Ovary (tissue), 3 donors: ENCODE results near the gene WRNIP1.

Experiments
- EP300 ChIP-seq: sonication (generic); formaldehyde crosslinking; IDR thresholded peaks from one replicate; pipeline ENCODE4 v1.6.1; 2017; ENCODE audit warnings: antibody characterized with exemption
- POLR2A ChIP-seq: fragments of 450-650 bp; IDR thresholded peaks from one replicate; pipeline ENCODE4 v1.6.1; 2017; ENCODE audit warnings: antibody characterized with exemption, mild to moderate bottlenecking, moderate library complexity
- TF ChIP-seq, protein P1 (sequence below), 3 donors: fragments of 450-650 bp in 2 of 3; fragments of 200-600 bp in 1 of 3; IDR thresholded peaks; one replicate each; pipeline versions ENCODE4 v1.5.1 to v1.8.0; 2016 to 2022; ENCODE audit warnings: antibody characterized with exemption in 3 of 3, mild to moderate bottlenecking in 1 of 3
- donor health status: DM: no; HTN: no; CAD: no.

DNA sequence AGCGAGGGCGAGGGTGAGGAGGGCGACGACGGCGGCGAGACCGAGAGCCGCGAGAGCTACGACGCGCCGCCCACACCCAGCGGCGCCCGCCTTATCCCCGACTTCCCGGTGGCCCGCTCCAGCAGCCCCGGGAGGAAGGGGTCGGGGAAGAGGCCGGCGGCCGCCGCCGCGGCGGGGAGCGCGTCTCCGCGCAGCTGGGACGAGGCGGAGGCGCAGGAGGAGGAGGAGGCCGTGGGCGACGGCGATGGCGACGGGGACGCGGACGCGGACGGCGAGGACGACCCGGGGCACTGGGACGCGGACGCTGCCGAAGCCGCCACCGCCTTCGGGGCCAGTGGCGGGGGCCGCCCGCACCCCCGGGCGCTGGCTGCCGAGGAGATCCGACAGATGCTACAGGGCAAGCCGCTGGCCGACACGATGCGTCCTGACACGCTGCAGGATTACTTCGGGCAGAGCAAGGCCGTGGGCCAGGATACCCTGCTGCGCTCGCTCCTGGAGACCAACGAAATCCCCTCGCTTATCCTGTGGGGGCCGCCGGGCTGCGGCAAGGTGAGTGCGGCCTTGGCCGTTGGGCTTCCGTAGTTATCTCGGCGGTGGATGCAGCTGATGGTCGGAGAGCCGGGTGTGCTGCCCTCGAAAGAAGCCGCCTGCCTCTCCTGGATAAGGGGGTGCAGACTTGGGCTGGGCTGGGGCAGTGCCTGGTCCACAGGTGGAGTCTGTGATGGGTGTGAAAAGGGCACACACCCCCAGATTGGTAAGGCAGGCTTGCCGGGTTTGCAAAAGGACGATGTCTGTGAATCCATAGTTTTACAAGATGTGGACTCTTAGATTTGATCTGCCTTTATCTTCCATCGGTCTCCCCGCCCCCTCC lies 938 bp downstream of the WRNIP1 start:
- TF ChIP-seq, protein P1, sequence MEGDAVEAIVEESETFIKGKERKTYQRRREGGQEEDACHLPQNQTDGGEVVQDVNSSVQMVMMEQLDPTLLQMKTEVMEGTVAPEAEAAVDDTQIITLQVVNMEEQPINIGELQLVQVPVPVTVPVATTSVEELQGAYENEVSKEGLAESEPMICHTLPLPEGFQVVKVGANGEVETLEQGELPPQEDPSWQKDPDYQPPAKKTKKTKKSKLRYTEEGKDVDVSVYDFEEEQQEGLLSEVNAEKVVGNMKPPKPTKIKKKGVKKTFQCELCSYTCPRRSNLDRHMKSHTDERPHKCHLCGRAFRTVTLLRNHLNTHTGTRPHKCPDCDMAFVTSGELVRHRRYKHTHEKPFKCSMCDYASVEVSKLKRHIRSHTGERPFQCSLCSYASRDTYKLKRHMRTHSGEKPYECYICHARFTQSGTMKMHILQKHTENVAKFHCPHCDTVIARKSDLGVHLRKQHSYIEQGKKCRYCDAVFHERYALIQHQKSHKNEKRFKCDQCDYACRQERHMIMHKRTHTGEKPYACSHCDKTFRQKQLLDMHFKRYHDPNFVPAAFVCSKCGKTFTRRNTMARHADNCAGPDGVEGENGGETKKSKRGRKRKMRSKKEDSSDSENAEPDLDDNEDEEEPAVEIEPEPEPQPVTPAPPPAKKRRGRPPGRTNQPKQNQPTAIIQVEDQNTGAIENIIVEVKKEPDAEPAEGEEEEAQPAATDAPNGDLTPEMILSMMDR (IDR thresholded peaks at IDR 0.05), result no peak
- TF ChIP-seq POLR2A, result no peak
- no peak for TF ChIP-seq EP300
